Measurements from ENCODE around the gene ROBO1. TPM values are rescaled to one million over a fixed set of nuclear protein-coding genes. Genes with fewer than 3 reads are reported as not detected.

The ROBO1 gene
- total and polyA plus RNA-seq, 4 donors: 1.0 to 30.3 (median 3.9) TPM

DNA sequence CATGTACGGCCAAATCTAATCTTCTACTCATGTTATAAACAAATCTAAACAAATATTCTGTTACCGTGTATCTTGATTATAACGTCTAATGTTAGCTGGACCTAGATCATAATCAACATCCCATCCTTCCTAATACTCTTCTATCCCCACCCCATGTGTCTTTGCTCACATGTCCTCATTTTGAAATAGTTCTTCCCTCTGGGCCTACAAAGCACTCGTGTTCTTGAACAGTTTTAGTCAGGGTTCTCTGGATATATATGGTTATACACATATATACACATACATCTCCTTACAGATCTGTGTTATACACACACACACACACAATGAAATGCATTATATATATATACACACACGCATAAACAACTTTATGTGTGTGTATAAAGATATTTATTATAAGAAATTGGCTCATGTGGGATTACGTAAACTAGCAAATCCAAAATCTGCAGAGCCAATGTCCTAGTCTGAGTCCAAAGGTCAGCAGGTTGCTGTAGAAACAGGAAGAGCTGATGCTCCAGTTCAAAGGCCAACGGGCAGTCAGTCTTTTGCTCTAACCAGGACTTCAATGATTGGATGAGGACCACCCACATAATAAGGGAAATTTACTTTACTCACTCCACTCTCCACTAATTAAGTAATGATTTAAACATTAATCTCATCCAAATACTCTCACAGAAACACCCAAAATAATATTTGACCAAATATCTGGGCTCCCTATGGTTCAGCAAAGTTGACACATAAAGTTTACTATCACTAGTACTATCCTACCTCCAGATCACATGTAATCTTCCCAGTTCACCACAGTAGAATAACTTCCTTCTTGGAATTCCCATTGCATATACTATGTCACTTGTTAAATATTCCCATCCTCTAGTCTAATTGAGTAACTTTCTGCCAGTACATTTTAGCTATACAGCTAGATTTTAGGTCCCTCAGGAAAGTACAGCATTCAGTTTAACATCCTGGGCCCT lies 450.0 kb downstream of the ROBO1 start:
- 34% methylated on average over 7 of the region's 7 CpGs for WGBS
- no peaks in the 10 kb centered on the region for H3K27me3 ChIP-seq (ENCODE audit: control insufficient read depth in 4 of 4, insufficient read depth in 4 of 4, low read length in 3 of 4)
- peak; percentile 98 to 99 for TF ChIP-seq HNF4A (conservative IDR thresholded peaks at IDR 0.05)
- peak in 1 of 2 donors; percentile 50 for TF ChIP-seq JUND (IDR thresholded peaks at IDR 0.05)
- TF ChIP-seq EGR1 (IDR thresholded peaks at IDR 0.05; ENCODE audit: low read depth in 2 of 2): no peak
- peak in 1 of 2 donors; percentile 14 for TF ChIP-seq GABPA (IDR thresholded peaks at IDR 0.05 in 1 of 2, conservative IDR thresholded peaks at IDR 0.05 in 1 of 2)
- no peak for TF ChIP-seq TAF1 (conservative IDR thresholded peaks at IDR 0.05)
- peak; percentile 53 for TF ChIP-seq NR2F2 (IDR thresholded peaks at IDR 0.05)
- TF ChIP-seq, protein P1, sequence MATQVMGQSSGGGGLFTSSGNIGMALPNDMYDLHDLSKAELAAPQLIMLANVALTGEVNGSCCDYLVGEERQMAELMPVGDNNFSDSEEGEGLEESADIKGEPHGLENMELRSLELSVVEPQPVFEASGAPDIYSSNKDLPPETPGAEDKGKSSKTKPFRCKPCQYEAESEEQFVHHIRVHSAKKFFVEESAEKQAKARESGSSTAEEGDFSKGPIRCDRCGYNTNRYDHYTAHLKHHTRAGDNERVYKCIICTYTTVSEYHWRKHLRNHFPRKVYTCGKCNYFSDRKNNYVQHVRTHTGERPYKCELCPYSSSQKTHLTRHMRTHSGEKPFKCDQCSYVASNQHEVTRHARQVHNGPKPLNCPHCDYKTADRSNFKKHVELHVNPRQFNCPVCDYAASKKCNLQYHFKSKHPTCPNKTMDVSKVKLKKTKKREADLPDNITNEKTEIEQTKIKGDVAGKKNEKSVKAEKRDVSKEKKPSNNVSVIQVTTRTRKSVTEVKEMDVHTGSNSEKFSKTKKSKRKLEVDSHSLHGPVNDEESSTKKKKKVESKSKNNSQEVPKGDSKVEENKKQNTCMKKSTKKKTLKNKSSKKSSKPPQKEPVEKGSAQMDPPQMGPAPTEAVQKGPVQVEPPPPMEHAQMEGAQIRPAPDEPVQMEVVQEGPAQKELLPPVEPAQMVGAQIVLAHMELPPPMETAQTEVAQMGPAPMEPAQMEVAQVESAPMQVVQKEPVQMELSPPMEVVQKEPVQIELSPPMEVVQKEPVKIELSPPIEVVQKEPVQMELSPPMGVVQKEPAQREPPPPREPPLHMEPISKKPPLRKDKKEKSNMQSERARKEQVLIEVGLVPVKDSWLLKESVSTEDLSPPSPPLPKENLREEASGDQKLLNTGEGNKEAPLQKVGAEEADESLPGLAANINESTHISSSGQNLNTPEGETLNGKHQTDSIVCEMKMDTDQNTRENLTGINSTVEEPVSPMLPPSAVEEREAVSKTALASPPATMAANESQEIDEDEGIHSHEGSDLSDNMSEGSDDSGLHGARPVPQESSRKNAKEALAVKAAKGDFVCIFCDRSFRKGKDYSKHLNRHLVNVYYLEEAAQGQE (IDR thresholded peaks at IDR 0.05): peak; percentile 42
- peak; percentile 58 to 64 for TF ChIP-seq RXRA (IDR thresholded peaks at IDR 0.05)
- TF ChIP-seq, protein P2, sequence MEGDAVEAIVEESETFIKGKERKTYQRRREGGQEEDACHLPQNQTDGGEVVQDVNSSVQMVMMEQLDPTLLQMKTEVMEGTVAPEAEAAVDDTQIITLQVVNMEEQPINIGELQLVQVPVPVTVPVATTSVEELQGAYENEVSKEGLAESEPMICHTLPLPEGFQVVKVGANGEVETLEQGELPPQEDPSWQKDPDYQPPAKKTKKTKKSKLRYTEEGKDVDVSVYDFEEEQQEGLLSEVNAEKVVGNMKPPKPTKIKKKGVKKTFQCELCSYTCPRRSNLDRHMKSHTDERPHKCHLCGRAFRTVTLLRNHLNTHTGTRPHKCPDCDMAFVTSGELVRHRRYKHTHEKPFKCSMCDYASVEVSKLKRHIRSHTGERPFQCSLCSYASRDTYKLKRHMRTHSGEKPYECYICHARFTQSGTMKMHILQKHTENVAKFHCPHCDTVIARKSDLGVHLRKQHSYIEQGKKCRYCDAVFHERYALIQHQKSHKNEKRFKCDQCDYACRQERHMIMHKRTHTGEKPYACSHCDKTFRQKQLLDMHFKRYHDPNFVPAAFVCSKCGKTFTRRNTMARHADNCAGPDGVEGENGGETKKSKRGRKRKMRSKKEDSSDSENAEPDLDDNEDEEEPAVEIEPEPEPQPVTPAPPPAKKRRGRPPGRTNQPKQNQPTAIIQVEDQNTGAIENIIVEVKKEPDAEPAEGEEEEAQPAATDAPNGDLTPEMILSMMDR (IDR thresholded peaks at IDR 0.05; ENCODE audit: low read depth, low read length, missing input control): no peak
- TF ChIP-seq FOXA2 (IDR thresholded peaks at IDR 0.05): no peak
- TF ChIP-seq RAD21 (IDR thresholded peaks at IDR 0.05): peak in 1 of 2 donors; percentile 7
- no peak for TF ChIP-seq FOXA1 (IDR thresholded peaks at IDR 0.05)
- TF ChIP-seq YY1 (IDR thresholded peaks at IDR 0.05): no peak
- TF ChIP-seq SP1 (IDR thresholded peaks at IDR 0.05): peak; percentile 97
- TF ChIP-seq, protein P3, sequence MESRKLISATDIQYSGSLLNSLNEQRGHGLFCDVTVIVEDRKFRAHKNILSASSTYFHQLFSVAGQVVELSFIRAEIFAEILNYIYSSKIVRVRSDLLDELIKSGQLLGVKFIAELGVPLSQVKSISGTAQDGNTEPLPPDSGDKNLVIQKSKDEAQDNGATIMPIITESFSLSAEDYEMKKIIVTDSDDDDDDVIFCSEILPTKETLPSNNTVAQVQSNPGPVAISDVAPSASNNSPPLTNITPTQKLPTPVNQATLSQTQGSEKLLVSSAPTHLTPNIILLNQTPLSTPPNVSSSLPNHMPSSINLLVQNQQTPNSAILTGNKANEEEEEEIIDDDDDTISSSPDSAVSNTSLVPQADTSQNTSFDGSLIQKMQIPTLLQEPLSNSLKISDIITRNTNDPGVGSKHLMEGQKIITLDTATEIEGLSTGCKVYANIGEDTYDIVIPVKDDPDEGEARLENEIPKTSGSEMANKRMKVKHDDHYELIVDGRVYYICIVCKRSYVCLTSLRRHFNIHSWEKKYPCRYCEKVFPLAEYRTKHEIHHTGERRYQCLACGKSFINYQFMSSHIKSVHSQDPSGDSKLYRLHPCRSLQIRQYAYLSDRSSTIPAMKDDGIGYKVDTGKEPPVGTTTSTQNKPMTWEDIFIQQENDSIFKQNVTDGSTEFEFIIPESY (IDR thresholded peaks at IDR 0.05): no peak
- TF ChIP-seq, protein P4, sequence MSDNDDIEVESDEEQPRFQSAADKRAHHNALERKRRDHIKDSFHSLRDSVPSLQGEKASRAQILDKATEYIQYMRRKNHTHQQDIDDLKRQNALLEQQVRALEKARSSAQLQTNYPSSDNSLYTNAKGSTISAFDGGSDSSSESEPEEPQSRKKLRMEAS (IDR thresholded peaks at IDR 0.05): peak; percentile 39
- TF ChIP-seq, protein P5, sequence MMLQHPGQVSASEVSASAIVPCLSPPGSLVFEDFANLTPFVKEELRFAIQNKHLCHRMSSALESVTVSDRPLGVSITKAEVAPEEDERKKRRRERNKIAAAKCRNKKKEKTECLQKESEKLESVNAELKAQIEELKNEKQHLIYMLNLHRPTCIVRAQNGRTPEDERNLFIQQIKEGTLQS (IDR thresholded peaks at IDR 0.05): no peak
- peak; percentile 90 for TF ChIP-seq HNF4G (IDR thresholded peaks at IDR 0.05)
- H3K27ac ChIP-seq (ENCODE audit: low read depth in 1 of 2, low read length in 2 of 2): no peak overlapping the region
- H3K9ac ChIP-seq (ENCODE audit: low read depth in 1 of 2, low read length in 2 of 2): no peak overlapping the region
- H3K4me1 ChIP-seq (ENCODE audit: control insufficient read depth in 4 of 4, insufficient read depth in 4 of 4, low read length in 3 of 4): peaks cover 0 to 9% (median 6%) of the 10 kb centered on the region in 4 donors
- no peak for DNase-seq (ENCODE audit: low spot score)
- H3K4me3 ChIP-seq (ENCODE audit: low read depth in 1 of 3, low read length in 3 of 3): no peak overlapping the region
- no peaks in the 10 kb centered on the region for H3K36me3 ChIP-seq (ENCODE audit: control insufficient read depth in 4 of 4, insufficient read depth in 3 of 4, low read depth in 1 of 4, low read length in 3 of 4)
- H3K9me3 ChIP-seq (ENCODE audit: control insufficient read depth in 4 of 4, low read length in 3 of 4): no peaks in the 10 kb centered on the region
